ENCODE results near the gene NGF.

Gene NGF

DNA sequence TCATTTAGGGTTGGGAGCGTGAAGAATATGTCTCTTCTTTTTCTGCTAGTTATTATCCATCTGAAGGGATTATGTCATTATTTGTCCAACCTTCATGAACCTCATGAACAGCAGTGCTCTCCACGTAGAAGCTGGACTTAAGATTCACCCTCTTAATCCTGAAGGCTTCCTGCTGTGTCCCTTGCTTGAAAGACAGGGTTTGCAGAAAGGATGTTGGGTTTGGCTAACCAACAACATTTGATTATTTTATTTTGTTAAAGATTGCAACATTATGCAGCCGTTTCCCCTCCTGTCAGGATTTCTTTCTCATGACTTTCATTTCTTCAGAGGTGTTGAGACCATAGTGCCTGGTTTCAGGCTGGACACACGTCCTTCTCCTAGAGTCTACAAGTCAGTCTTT is 75.2 kb downstream of the NGF start:
- H3K36me3 ChIP-seq (ENCODE audit: insufficient read depth, low read length), result no peaks in the 10 kb centered on the region
- peaks cover 8% of the 10 kb centered on the region for H3K27me3 ChIP-seq (ENCODE audit: insufficient read depth, low read length, poor library complexity)
- no peaks in the 10 kb centered on the region for H3K4me1 ChIP-seq (ENCODE audit: insufficient read depth, low read length)
- H2AFZ ChIP-seq (ENCODE audit: low read depth, low read length), result no peak overlapping the region
- H3K27ac ChIP-seq (ENCODE audit: low read length), result no peak overlapping the region
- H3K9ac ChIP-seq (ENCODE audit: low read depth, low read length), result no peak overlapping the region
- H3K4me3 ChIP-seq (ENCODE audit: low read depth in 1 of 2, low read length in 2 of 2), result no peak overlapping the region
- no peak for DNase-seq
- peaks cover 11% of the 10 kb centered on the region for H3K9me3 ChIP-seq (ENCODE audit: insufficient read depth, low read length, severe bottlenecking)
- H3K79me2 ChIP-seq (ENCODE audit: insufficient read depth, low read length), result no peaks in the 10 kb centered on the region
- ATAC-seq (ENCODE audit: insufficient read depth, low read depth), result no peak
- no peaks in the 10 kb centered on the region for H4K20me1 ChIP-seq (ENCODE audit: insufficient read depth, low read length)
- no peak overlapping the region for H3K4me2 ChIP-seq (ENCODE audit: insufficient read depth, low read length)
- no peak for TF ChIP-seq EZH2 (IDR thresholded peaks at IDR 0.05; ENCODE audit: borderline replicate concordance, low read depth, low read length, severe bottlenecking)
- TF ChIP-seq, protein P1, sequence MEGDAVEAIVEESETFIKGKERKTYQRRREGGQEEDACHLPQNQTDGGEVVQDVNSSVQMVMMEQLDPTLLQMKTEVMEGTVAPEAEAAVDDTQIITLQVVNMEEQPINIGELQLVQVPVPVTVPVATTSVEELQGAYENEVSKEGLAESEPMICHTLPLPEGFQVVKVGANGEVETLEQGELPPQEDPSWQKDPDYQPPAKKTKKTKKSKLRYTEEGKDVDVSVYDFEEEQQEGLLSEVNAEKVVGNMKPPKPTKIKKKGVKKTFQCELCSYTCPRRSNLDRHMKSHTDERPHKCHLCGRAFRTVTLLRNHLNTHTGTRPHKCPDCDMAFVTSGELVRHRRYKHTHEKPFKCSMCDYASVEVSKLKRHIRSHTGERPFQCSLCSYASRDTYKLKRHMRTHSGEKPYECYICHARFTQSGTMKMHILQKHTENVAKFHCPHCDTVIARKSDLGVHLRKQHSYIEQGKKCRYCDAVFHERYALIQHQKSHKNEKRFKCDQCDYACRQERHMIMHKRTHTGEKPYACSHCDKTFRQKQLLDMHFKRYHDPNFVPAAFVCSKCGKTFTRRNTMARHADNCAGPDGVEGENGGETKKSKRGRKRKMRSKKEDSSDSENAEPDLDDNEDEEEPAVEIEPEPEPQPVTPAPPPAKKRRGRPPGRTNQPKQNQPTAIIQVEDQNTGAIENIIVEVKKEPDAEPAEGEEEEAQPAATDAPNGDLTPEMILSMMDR (IDR thresholded peaks at IDR 0.05; ENCODE audit: borderline replicate concordance, extremely low read depth, low read length, poor library complexity, severe bottlenecking), result no peak

DNA sequence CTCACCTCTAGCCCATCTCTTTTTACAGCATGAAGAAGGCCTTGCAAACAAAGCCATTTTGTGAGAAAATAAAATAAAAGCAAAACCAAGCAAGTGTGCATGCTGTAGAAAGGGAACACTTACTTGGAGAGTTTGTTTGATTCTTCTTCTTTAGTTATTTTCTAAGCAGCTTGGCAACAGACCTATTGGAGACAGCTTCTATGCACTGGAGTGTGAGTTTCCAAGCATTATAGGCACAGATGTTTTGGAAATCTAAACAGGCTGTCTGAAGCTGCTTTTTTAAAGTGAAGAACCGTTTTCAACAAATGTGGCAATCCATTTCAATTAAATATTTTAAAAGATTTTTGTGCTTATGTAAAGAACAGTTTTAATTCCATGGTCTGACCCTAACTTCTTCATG is 76.6 kb downstream of the NGF start:
- H3K79me2 ChIP-seq (ENCODE audit: insufficient read depth, low read length), result no peaks in the 10 kb centered on the region
- TF ChIP-seq, protein P1 (IDR thresholded peaks at IDR 0.05; ENCODE audit: borderline replicate concordance, extremely low read depth, low read length, poor library complexity, severe bottlenecking), result no peak
- peaks cover 12% of the 10 kb centered on the region for H3K9me3 ChIP-seq (ENCODE audit: insufficient read depth, low read length, severe bottlenecking)
- no peaks in the 10 kb centered on the region for H3K4me1 ChIP-seq (ENCODE audit: insufficient read depth, low read length)
- H3K36me3 ChIP-seq (ENCODE audit: insufficient read depth, low read length), result no peaks in the 10 kb centered on the region
- H2AFZ ChIP-seq (ENCODE audit: low read depth, low read length), result no peak overlapping the region
- no peak for ATAC-seq (ENCODE audit: insufficient read depth, low read depth)
- H3K4me2 ChIP-seq (ENCODE audit: insufficient read depth, low read length), result no peak overlapping the region
- H3K27me3 ChIP-seq (ENCODE audit: insufficient read depth, low read length, poor library complexity), result peaks cover 8% of the 10 kb centered on the region
- H3K9ac ChIP-seq (ENCODE audit: low read depth, low read length), result no peak overlapping the region
- H3K4me3 ChIP-seq (ENCODE audit: low read depth in 1 of 2, low read length in 2 of 2), result no peak overlapping the region
- H3K27ac ChIP-seq (ENCODE audit: low read length), result no peak overlapping the region
- no peak for DNase-seq
- no peaks in the 10 kb centered on the region for H4K20me1 ChIP-seq (ENCODE audit: insufficient read depth, low read length)

DNA sequence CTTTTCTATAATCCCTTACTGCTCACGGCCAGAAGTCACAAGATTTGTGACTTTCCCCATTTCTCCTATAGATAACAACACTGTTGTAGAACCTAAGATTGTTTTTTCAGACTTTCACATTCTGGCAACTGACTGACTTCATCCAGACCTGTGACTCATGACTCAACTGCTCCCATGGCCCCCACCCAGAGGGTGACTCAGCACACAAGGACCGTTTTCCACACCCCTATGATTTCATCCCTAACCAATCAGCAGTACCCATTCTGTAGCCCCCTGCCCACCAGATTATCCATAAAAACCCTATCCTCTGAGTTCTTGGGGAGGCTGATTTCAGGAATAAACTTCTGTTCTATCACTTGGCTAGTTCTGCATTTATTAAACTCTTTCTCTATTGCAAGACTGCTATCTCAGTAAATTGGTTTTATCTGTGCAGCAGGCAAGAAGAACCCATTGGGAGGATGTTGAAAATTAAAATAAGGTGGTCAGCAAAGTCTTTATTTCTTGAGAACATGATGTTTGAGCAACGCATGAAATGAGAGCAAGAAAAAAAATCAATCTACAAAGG is 79.7 kb downstream of the NGF start:
- H3K27ac ChIP-seq (ENCODE audit: low read length), result no peak overlapping the region

More for the DNA sequence above, 79.7 kb downstream of the NGF start:
- H4K20me1 ChIP-seq (ENCODE audit: insufficient read depth, low read length), result no peaks in the 10 kb centered on the region
- H3K9me3 ChIP-seq (ENCODE audit: insufficient read depth, low read length, severe bottlenecking), result peaks cover 12% of the 10 kb centered on the region
- H3K4me1 ChIP-seq (ENCODE audit: insufficient read depth, low read length), result no peaks in the 10 kb centered on the region
- no peaks in the 10 kb centered on the region for H3K36me3 ChIP-seq (ENCODE audit: insufficient read depth, low read length)
- no peak overlapping the region for H3K4me3 ChIP-seq (ENCODE audit: low read depth in 1 of 2, low read length in 2 of 2)
- no peak overlapping the region for H3K9ac ChIP-seq (ENCODE audit: low read depth, low read length)
- H3K4me2 ChIP-seq (ENCODE audit: insufficient read depth, low read length), result no peak overlapping the region
- ATAC-seq (ENCODE audit: insufficient read depth, low read depth) (no peak), DNase-seq (no peak)
- H2AFZ ChIP-seq (ENCODE audit: low read depth, low read length), result no peak overlapping the region
- H3K27me3 ChIP-seq (ENCODE audit: insufficient read depth, low read length, poor library complexity), result peaks cover 8% of the 10 kb centered on the region
- H3K79me2 ChIP-seq (ENCODE audit: insufficient read depth, low read length), result no peaks in the 10 kb centered on the region
- TF ChIP-seq, protein P1 (IDR thresholded peaks at IDR 0.05; ENCODE audit: borderline replicate concordance, extremely low read depth, low read length, poor library complexity, severe bottlenecking), result no peak
- TF ChIP-seq EZH2 (IDR thresholded peaks at IDR 0.05; ENCODE audit: borderline replicate concordance, low read depth, low read length, severe bottlenecking), result no peak

Data from DND-41 (cell line).